Stimulated activated CD4-positive, alpha-beta T cell treated with anti-CD3 and anti-CD28 coated beads, Interleukin-4, amount 100 ng/mL, for 48 hours (primary cell): ENCODE measurements around the gene KRTAP5-3.
A peak's percentile ranks its signal among the peaks of the same experiment; 100 is the strongest.
"Not testable (repeated sequence)": the region's sequence is repeated elsewhere in the genome, so short reads cannot be mapped to it uniquely, and the experiment has no call there.

Experiments used
- DNase-seq, 2 donors: peaks; one replicate each; pipeline ENCODE4 v3.0.0-alpha.2; 2020; ENCODE audit warnings: low read depth in 2 of 2

The KRTAP5-3 gene

GRCh38 chr11:1608363-1608762 lies at the start of gene KRTAP5-3:
KRTAP5-3 (minus strand) TSS chr11:1608463; CDS start chr11:1608385, 78 bp downstream.
- DNase-seq = no peak

- no peak for DNase-seq
These were observed 48.4 kb upstream of the KRTAP5-3 start for GRCh38 chr11:1656670-1657069.

GRCh38 chr11:1656061-1656441 lies 47.8 kb upstream of the KRTAP5-3 start:
- no peak for DNase-seq

- DNase-seq = no peak
These were observed 47.2 kb upstream of the KRTAP5-3 start for GRCh38 chr11:1655168-1656060.

- DNase-seq = no peak
These were observed 46.3 kb upstream of the KRTAP5-3 start for GRCh38 chr11:1654388-1655167.

- DNase-seq = no peak
These were observed 45.5 kb upstream of the KRTAP5-3 start for GRCh38 chr11:1653541-1654387.

- peak; percentile 60 to 78 for DNase-seq
These were observed 44.7 kb upstream of the KRTAP5-3 start for GRCh38 chr11:1652771-1653540.

- DNase-seq = no peak
These were observed 44.1 kb upstream of the KRTAP5-3 start for GRCh38 chr11:1652442-1652770.

GRCh38 chr11:1652026-1652425 lies 43.8 kb upstream of the KRTAP5-3 start:
- DNase-seq = no peak

GRCh38 chr11:1651411-1651980 lies 43.2 kb upstream of the KRTAP5-3 start:
- no peak for DNase-seq

GRCh38 chr11:1650918-1651262 lies 42.6 kb upstream of the KRTAP5-3 start:
- DNase-seq = no peak

- no peak for DNase-seq
These were observed 42.0 kb upstream of the KRTAP5-3 start for GRCh38 chr11:1650034-1650917.

- no peak for DNase-seq
These were observed 40.6 kb upstream of the KRTAP5-3 start for GRCh38 chr11:1648653-1649420.

- DNase-seq = no peak
These were observed 39.8 kb upstream of the KRTAP5-3 start for GRCh38 chr11:1647901-1648652.

- not testable (repeated sequence) for DNase-seq
These were observed 38.3 kb upstream of the KRTAP5-3 start for GRCh38 chr11:1646540-1646939.

- DNase-seq = no peak
These were observed 37.1 kb upstream of the KRTAP5-3 start for GRCh38 chr11:1645357-1645821.

- DNase-seq = no peak
These were observed 36.5 kb upstream of the KRTAP5-3 start for GRCh38 chr11:1644601-1645356.
